Smooth muscle cell (in vitro differentiated cells): ENCODE results near the gene TGIF1. TPM values are rescaled to one million over a fixed set of nuclear protein-coding genes. Genes with fewer than 3 reads are reported as not detected.
A peak's percentile ranks its signal among the peaks of the same experiment; 100 is the strongest.

ENCODE experiments used
- DNase-seq: peaks from one replicate; lab custom pipeline; 2025; ENCODE audit not compliant: unreplicated experiment; lab: John Stamatoyannopoulos, UW
- H2AFZ ChIP-seq: fragments of 200-600 bp; sonication (generic); 2 replicates; pipeline ENCODE4 v1.6.0; 2016; ENCODE audit warnings: antibody characterized with exemption, low read depth, mild to moderate bottlenecking
- H3F3A ChIP-seq: fragments of 200-600 bp; sonication (generic); 2 replicates; pipeline ENCODE4 v1.6.0; 2017; ENCODE audit warnings: antibody characterized with exemption, low read depth
- H3K27ac ChIP-seq: fragments of 200-600 bp; sonication (generic); 2 replicates; pipeline ENCODE4 v1.5.1; 2016; ENCODE audit warnings: low read depth, mild to moderate bottlenecking
- H3K27me3 ChIP-seq: fragments of 200-600 bp; sonication (generic); 2 replicates; pipeline ENCODE4 v1.6.1; 2016; ENCODE audit warnings: low read depth, mild to moderate bottlenecking
- H3K36me3 ChIP-seq: fragments of 200-600 bp; sonication (generic); 2 replicates; pipeline ENCODE4 v1.5.1; 2016; ENCODE audit warnings: low read depth
- H3K4me1 ChIP-seq: fragments of 200-600 bp; sonication (generic); 2 replicates; pipeline ENCODE4 v1.5.1; 2016; ENCODE audit warnings: low read depth
- H3K4me2 ChIP-seq: fragments of 200-600 bp; sonication (generic); 2 replicates; pipeline ENCODE4 v1.6.0; 2016; ENCODE audit warnings: mild to moderate bottlenecking
- H3K4me3 ChIP-seq: fragments of 200-600 bp; sonication (generic); 2 replicates; pipeline ENCODE4 v1.5.1; 2016; ENCODE audit warnings: mild to moderate bottlenecking
- H3K79me2 ChIP-seq: fragments of 200-600 bp; sonication (generic); 2 replicates; pipeline ENCODE4 v1.6.0; 2016; ENCODE audit warnings: low read depth, mild to moderate bottlenecking
- H3K9ac ChIP-seq: fragments of 200-600 bp; sonication (generic); 2 replicates; pipeline ENCODE4 v1.6.0; 2016; ENCODE audit warnings: low read depth
- H3K9me3 ChIP-seq: fragments of 200-600 bp; sonication (generic); replicated peaks from 2 replicates; pipeline ENCODE4 v1.5.1; 2016; ENCODE audit warnings: low read depth
- H4K20me1 ChIP-seq: fragments of 200-600 bp; sonication (generic); 2 replicates; pipeline ENCODE4 v1.6.0; 2016; ENCODE audit warnings: low read depth
- WGBS: methylation state at CpG from one replicate; pipeline ENCODE4 v1.1.7; 2016; ENCODE audit warnings: low lambda C conversion rate; 5-methylcytosine and 5-hydroxymethylcytosine counted together
- polyA plus RNA-seq: library from polyadenylated mRNA; unstranded; fragments of >200 nt; fragmentation: Nextera tagmentation; extraction: Ambion mirVana; gene quantifications from 2 replicates; pipeline ENCODE4 v1.2.1, GENCODE V29; 2016
- total RNA-seq: library from RNA; depleted of rRNA; stranded (reverse); fragments of >200 nt; gene quantifications from 2 replicates; pipeline ENCODE4 v1.2.3, GENCODE V29; 2014
- TF ChIP-seq, protein P1 (sequence below): fragments of 200-600 bp; sonication (generic); IDR thresholded peaks from 2 replicates; pipeline ENCODE4 v1.5.1; 2017; ENCODE audit warnings: borderline replicate concordance, mild to moderate bottlenecking, antibody characterized with exemption; ENCODE audit not compliant: insufficient read depth, poor library complexity, severe bottlenecking

Gene TGIF1
- total and polyA plus RNA-seq, 2 experiments from 2014 or later: 96.7 to 165 TPM

DNA sequence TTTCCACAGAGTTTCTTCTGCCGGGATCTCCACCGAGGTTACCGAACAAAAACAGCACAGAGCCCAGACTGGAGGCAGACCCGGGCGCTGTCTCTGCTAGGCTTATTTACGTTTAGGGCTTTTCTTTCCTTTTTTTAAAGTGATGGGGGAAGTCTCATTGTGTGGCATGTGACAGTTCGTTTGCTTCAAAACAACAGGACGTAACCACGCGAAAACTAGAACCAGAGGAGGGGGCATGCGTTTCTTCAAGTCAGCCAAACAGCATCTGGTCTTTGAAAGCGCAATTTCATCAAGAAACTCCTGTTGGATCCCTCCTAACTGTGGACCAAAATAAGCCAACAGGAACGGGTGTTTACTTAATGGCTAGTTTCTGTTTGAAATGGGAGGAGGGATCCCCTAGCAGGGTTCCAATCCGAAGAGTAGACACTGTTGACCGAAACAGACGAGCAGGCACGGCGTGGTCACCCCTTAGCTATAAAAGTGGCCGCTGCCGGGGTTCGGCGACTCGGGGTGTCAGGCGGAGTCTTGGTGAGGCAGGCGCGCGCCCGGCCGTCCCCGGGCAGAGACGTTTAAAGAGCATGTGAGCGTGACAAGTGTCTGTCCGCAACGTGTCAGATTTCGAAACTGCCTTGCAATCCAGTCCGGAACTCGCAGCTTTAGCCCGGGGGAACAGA, 997 bp upstream of the TGIF1 start:
- under 1% methylated on average over 38 of the region's 38 CpGs for WGBS
- Histone ChIP-seq H4K20me1 (peaks cover 18% of the 10 kb centered on the region), H3K27ac (peak overlapping the region; percentile 99), H3F3A (peaks cover 14% of the 10 kb centered on the region), H3K79me2 (peaks cover 37% of the 10 kb centered on the region), H3K27me3 (no peaks in the 10 kb centered on the region), H3K4me3 (peak overlapping the region; percentile 95), H2AFZ (no peak overlapping the region), H3K9me3 (no peaks in the 10 kb centered on the region), H3K9ac (peak overlapping the region; percentile 99), H3K36me3 (no peaks in the 10 kb centered on the region), H3K4me2 (peak overlapping the region; percentile 92), H3K4me1 (peaks cover 23% of the 10 kb centered on the region)
- DNase-seq: peak; percentile 78
- TF ChIP-seq, protein P1, sequence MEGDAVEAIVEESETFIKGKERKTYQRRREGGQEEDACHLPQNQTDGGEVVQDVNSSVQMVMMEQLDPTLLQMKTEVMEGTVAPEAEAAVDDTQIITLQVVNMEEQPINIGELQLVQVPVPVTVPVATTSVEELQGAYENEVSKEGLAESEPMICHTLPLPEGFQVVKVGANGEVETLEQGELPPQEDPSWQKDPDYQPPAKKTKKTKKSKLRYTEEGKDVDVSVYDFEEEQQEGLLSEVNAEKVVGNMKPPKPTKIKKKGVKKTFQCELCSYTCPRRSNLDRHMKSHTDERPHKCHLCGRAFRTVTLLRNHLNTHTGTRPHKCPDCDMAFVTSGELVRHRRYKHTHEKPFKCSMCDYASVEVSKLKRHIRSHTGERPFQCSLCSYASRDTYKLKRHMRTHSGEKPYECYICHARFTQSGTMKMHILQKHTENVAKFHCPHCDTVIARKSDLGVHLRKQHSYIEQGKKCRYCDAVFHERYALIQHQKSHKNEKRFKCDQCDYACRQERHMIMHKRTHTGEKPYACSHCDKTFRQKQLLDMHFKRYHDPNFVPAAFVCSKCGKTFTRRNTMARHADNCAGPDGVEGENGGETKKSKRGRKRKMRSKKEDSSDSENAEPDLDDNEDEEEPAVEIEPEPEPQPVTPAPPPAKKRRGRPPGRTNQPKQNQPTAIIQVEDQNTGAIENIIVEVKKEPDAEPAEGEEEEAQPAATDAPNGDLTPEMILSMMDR: no peak

DNA sequence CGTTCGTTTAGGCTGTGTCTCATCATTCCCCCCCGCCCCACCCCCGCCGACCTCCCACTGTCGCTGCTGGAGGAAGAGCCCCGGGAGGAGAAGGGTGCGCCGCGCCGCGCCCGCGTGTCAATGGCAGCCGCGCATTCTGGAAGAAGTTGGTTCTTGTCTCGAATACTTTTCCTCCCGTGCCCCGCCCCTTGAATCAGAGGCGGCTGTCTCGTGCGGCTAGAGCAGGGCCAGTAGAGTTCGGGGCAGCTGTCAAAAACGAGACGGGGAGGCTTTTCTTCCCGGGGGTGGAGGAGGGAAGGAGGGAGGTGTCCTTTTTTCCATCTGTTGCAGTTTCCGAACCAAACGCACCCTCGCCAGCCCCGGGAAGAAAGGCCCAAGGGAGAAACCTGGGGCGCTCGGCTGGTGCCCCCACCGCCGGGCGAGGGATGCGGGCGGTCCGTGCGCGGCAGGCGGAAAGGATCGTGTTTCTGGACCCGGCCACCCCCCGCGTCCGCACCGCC, 410 bp upstream of the TGIF1 start:
- Histone ChIP-seq H3K4me3 (peak overlapping the region; percentile 95), H3K27me3 (no peaks in the 10 kb centered on the region), H3K4me1 (peaks cover 29% of the 10 kb centered on the region), H3K9ac (peak overlapping the region; percentile 99), H3F3A (peaks cover 17% of the 10 kb centered on the region), H2AFZ (no peak overlapping the region), H3K9me3 (no peaks in the 10 kb centered on the region), H4K20me1 (peaks cover 24% of the 10 kb centered on the region), H3K27ac (peak overlapping the region; percentile 99), H3K36me3 (no peaks in the 10 kb centered on the region), H3K79me2 (peaks cover 43% of the 10 kb centered on the region), H3K4me2 (peak overlapping the region; percentile 92)
- TF ChIP-seq, protein P1: no peak
- under 1% methylated on average over 43 of the region's 47 CpGs for WGBS
- DNase-seq: no peak

DNA sequence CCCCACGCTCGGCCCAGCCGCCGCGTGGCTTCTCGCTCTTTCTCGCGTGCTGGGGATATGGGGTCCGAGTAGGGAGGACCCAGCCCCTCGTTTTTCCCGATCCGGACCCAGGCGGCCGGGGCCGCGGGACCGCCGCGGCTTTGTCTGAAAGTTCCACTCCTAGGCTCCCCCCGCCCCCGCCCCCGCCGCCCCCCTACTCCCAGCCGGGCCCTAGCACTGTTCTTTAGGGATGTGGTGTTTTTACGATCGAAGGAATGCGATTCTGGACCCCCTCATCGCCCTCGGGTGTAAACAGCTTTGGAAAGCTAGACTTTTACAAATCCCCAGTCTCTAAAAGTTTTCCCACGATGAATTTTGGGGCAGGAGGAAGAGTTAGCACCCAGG, 819 bp downstream of the TGIF1 start:
- Histone ChIP-seq H2AFZ (no peak overlapping the region), H3K27ac (peak overlapping the region; percentile 99), H3F3A (peaks cover 20% of the 10 kb centered on the region), H3K36me3 (no peaks in the 10 kb centered on the region), H3K4me3 (peak overlapping the region; percentile 95), H4K20me1 (peaks cover 36% of the 10 kb centered on the region), H3K9ac (peak overlapping the region; percentile 99), H3K4me1 (peaks cover 41% of the 10 kb centered on the region), H3K79me2 (peaks cover 55% of the 10 kb centered on the region), H3K27me3 (no peaks in the 10 kb centered on the region), H3K4me2 (peak overlapping the region; percentile 92), H3K9me3 (no peaks in the 10 kb centered on the region)
- WGBS: 1% methylated on average over 29 of the region's 30 CpGs
- DNase-seq: no peak
- TF ChIP-seq, protein P1: no peak
